ENCODE data around the gene ROPN1L.

DNA sequence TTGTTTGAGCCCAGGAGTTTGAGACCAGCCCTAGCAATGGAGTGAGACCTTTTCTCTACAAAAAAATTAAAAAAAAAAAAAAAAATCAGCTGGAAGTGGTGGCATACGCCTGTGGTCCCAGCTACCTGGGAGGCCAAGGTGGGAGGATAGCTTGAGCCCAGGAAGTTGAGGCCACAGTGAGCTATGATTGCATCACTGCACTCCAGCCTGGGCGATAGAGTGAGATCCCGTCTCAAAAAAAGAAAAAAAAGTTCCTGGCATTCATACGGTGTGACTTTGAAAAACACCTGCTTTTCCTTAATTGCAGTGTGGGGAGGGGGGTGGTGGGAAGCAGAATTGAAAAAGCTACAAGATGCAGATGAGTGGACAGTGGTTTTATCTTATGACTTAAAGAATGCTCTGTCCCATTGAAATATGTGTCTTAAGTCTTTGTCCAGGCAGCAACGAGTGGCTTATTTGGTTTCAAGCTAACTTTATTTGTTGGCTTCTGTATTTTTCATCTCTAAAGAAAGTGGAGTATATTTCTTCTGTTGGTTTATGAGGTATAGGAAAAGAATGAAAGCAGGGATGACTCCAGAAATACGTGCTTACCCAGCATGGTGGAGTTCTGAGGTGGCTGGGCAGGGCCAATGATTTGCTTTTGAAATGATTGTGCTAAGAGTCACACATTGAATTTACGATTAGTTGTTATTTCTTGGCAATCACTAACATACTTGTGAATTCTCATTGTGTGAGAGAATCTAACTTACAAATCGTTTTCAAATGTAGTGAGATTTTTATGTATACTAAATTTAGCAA, 27.8 kb downstream of the ROPN1L start:
- TF ChIP-seq, protein P1, sequence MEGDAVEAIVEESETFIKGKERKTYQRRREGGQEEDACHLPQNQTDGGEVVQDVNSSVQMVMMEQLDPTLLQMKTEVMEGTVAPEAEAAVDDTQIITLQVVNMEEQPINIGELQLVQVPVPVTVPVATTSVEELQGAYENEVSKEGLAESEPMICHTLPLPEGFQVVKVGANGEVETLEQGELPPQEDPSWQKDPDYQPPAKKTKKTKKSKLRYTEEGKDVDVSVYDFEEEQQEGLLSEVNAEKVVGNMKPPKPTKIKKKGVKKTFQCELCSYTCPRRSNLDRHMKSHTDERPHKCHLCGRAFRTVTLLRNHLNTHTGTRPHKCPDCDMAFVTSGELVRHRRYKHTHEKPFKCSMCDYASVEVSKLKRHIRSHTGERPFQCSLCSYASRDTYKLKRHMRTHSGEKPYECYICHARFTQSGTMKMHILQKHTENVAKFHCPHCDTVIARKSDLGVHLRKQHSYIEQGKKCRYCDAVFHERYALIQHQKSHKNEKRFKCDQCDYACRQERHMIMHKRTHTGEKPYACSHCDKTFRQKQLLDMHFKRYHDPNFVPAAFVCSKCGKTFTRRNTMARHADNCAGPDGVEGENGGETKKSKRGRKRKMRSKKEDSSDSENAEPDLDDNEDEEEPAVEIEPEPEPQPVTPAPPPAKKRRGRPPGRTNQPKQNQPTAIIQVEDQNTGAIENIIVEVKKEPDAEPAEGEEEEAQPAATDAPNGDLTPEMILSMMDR (IDR thresholded peaks at IDR 0.05): no peak
- no peak for TF ChIP-seq POLR2A (IDR thresholded peaks at IDR 0.05)
